HG03469 (cell line): Measurements from ENCODE around the gene MRPS6.

Source experiments
- ATAC-seq: cut with Tn5 transposase; IDR thresholded peaks from one replicate; pipeline ENCODE4 v1.9.1; 2021; ENCODE audit warnings: mild to moderate bottlenecking, moderate library complexity, moderate number of reproducible peaks; ENCODE audit not compliant: unreplicated experiment

MRPS6 gene

GRCh38 chr21:34094949-34095348, 21.6 kb downstream of the MRPS6 start:
- no peak for ATAC-seq

GRCh38 chr21:34097442-34097841, 24.1 kb downstream of the MRPS6 start:
- no peak for ATAC-seq

GRCh38 chr21:34100337-34100736, 27.0 kb downstream of the MRPS6 start:
- no peak for ATAC-seq

- no peak for ATAC-seq
These were observed 27.4 kb downstream of the MRPS6 start for GRCh38 chr21:34100790-34101189.

- no peak for ATAC-seq
These were observed 32.7 kb downstream of the MRPS6 start for GRCh38 chr21:34105947-34106541.

GRCh38 chr21:34107606-34108005, 34.2 kb downstream of the MRPS6 start:
- no peak for ATAC-seq

GRCh38 chr21:34109075-34109474, 35.7 kb downstream of the MRPS6 start:
- no peak for ATAC-seq

GRCh38 chr21:34110594-34111202, 37.3 kb downstream of the MRPS6 start:
- ATAC-seq = no peak

GRCh38 chr21:34112316-34113033, 39.1 kb downstream of the MRPS6 start:
- no peak for ATAC-seq

GRCh38 chr21:34113842-34114241, 40.5 kb downstream of the MRPS6 start:
- ATAC-seq = no peak

GRCh38 chr21:34115160-34115559, 41.8 kb downstream of the MRPS6 start:
- no peak for ATAC-seq

GRCh38 chr21:34116569-34116968, 43.2 kb downstream of the MRPS6 start:
- no peak for ATAC-seq

- ATAC-seq = no peak
These were observed 47.5 kb downstream of the MRPS6 start for GRCh38 chr21:34120867-34121266.

GRCh38 chr21:34122047-34122446, 48.7 kb downstream of the MRPS6 start:
- ATAC-seq = no peak

- no peak for ATAC-seq
These were observed 50.2 kb downstream of the MRPS6 start for GRCh38 chr21:34123609-34124008.

- no peak for ATAC-seq
These were observed 52.9 kb downstream of the MRPS6 start for GRCh38 chr21:34126269-34126668.

- ATAC-seq = no peak
These were observed 53.3 kb downstream of the MRPS6 start for GRCh38 chr21:34126691-34127090.

- no peak for ATAC-seq
These were observed 54.7 kb downstream of the MRPS6 start for GRCh38 chr21:34128124-34128523.

GRCh38 chr21:34128674-34129038, 55.3 kb downstream of the MRPS6 start:
- ATAC-seq = no peak

GRCh38 chr21:34129039-34129891, 55.9 kb downstream of the MRPS6 start:
- no peak for ATAC-seq

GRCh38 chr21:34129901-34130715, 56.7 kb downstream of the MRPS6 start:
- no peak for ATAC-seq
